OCI-M2 (cell line): ENCODE measurements around the gene IGF2BP1.
"Not testable (repeated sequence)": the region's sequence is repeated elsewhere in the genome, so short reads cannot be mapped to it uniquely, and the experiment has no call there.

ENCODE experiments used
- DNase-seq: peaks from one replicate; lab custom pipeline; 2025; ENCODE audit not compliant: unreplicated experiment; lab: John Stamatoyannopoulos, UW

IGF2BP1 gene

DNA sequence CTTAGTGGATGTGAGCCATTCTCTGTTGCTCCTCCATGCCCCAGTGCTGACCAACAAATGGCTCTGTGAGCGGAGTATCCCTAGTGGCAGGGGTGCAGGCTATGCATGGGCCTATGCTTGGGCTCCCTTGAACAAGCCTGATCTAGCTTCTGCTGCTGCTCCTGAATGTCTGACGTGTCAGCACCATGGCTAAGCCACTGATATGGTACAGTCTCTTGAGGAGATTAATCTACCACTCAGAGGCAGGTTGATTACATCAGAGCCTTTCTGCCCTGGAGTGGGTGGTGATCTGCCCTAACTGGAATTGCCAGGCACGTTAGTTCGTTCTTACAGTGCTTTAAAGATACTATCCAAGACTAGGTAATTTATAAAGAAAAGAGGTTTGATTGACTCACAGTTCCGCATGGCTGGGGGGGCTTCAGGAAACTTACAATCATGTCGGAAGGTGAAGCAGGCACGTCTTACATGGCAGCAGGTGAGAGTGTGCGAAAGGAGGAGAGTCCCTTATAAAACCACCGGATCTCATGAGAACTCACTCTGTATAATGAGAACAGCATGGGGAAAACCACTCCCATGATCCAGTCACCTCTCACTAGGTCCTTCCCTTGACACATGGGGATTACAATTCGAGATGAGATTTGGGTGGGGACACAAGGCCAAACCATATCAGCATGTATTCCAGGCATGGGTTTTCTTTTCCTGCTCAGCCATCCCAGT, 93.9 kb downstream of the IGF2BP1 start:
- DNase-seq = no peak

DNA sequence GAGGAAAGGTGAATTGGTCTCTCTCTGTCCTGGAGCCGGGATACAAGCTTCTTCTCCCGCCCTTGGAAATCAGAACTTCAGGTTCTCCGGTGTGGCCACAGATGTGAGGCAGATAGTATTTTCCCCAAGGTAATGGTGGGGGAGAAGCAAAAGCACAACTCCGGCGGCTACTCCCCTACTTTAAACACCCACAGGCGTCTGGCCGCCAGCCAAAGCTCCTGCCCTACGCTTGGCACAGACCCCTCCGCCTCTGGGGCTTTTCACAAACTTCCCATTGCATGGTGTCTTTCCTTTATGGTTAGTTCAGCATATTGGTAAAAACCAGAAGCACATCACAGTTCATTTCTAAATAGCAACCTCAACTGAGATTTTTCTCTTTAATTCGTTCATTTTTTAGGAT, 95.9 kb downstream of the IGF2BP1 start:
- DNase-seq = no peak

DNA sequence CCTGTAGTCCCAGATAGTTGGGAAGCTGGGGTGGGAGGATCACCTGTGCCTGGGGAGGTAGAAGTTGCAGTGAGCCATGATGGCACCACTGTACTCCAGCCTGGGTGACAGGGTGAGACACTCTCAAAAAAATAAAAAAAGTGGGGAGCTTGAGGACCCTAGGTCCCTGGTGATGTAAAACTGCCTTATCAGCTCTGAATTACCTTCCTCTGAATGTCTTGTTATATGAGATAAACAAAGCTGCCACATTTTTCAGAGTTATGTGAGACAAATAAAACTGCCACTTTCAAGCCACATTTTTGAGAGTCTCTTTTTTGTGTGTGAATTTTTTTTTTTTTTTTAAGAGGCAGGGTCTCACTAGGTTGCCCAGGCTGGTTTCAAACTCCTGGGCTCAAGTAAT, 103.4 kb downstream of the IGF2BP1 start:
- no peak for DNase-seq

DNA sequence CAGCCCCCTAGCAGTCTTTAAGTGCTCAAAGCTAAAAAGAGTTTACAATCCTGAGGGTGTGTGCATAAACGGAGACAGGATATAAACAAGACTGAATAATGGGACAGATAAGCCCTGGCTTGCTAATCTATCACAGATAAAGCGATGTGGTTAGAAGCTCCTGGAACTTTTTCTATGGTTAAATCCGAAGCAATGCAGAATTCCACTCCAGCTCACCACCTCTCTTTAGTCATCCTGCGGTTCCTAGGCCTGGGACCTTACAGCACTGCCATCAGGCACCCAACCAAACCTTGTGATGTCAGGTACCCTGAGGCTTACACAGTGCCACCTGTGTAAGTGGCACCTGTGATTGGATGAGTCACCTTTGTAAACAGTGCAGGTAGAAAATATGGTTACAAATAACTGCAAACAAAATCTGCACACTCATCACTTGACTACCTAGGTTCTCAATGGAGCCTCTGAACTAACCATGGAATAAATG, 103.9 kb downstream of the IGF2BP1 start:
- DNase-seq = no peak

DNA sequence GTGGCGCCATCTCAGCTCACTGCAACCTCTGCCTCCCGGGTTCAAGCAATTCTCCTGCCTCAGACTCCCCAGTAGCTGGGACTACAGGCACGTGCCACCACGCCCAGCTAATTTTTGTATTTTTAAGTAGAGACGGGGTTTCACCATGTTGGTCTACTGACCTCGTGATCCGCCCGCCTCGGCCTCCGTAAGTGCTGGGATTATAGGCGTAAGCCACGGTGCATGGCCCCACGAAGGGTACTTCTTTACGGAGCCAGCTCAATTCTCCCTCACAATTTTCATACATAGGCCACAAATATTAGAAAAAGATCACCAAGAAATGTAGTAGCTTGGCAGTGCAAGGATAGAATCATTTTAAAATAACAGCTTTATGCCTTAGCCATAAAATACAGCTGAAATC, 106.2 kb downstream of the IGF2BP1 start:
- not testable (repeated sequence) for DNase-seq

DNA sequence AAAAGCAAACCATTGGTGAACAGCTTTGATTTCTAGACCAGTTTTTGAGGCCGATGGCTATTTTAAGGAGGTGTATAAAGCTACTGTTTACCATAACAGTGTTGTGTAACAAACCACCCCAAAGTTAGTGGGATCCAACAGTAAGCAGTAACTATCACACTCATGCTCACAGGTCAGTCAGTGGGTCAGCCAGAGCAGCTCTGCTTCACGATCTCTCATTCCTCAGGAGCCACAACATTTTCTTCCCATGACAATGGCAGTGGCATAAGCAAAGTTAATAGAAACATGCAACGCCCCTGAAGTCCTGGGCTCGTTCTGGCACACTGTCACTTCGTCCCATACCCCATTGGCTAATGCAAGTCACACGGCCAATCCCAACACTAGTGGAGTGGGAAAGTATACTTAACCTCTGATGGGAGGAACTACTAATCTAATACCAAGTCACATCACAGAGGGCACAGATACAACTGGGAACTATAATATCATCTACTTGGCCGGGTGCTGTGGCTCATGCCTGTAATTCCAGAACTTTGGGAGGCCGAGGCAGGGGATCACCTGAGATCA, 107.4 kb downstream of the IGF2BP1 start:
- DNase-seq = no peak
